CD14-positive monocyte (primary cell): ENCODE measurements around the gene GLRX5. TPM values are rescaled to one million over a fixed set of nuclear protein-coding genes. Genes with fewer than 3 reads are reported as not detected.

Source experiments
- DNase-seq, 3 donors: peaks; one replicate each; pipeline ENCODE4 v3.0.0-alpha.2; 2011 to 2022
- H2AFZ ChIP-seq: 2 replicates; pipeline ENCODE4 v1.6.0; 2012; ENCODE audit warnings: mild to moderate bottlenecking, low read depth, low read length, inconsistent platforms; ENCODE audit not compliant: insufficient read depth, poor library complexity, severe bottlenecking
- H3K27ac ChIP-seq, 2 donors: 1 replicate in 1 of 2; 2 replicates in 1 of 2; pipeline ENCODE4 v1.5.1; 2012 to 2013; ENCODE audit warnings: low read length in 2 of 2, control low read depth in 1 of 2, inconsistent platforms in 1 of 2, low read depth in 1 of 2, mild to moderate bottlenecking in 1 of 2
- H3K27me3 ChIP-seq, 2 donors: one replicate each; pipeline versions ENCODE4 v1.6.0 to v1.6.1; 2011 to 2013; ENCODE audit warnings: low read length in 2 of 2; ENCODE audit not compliant: control insufficient read depth in 2 of 2, insufficient read depth in 2 of 2
- H3K36me3 ChIP-seq, 2 donors: replicated peaks in 1 of 2; 1 replicate in 1 of 2; 2 replicates in 1 of 2; pipeline versions ENCODE4 v1.5.1 to v1.6.1; 2012 to 2013; ENCODE audit warnings: low read length in 2 of 2, control low read depth in 1 of 2, inconsistent platforms in 1 of 2, mild to moderate bottlenecking in 1 of 2; ENCODE audit not compliant: insufficient read depth in 2 of 2, control insufficient read depth in 1 of 2
- H3K4me1 ChIP-seq, 2 donors: 1 replicate in 1 of 2; 2 replicates in 1 of 2; pipeline versions ENCODE4 v1.5.1 to v1.6.1; 2012 to 2013; ENCODE audit warnings: low read length in 2 of 2, control low read depth in 1 of 2, inconsistent platforms in 1 of 2, mild to moderate bottlenecking in 1 of 2, moderate library complexity in 1 of 2; ENCODE audit not compliant: insufficient read depth in 2 of 2, control insufficient read depth in 1 of 2
- H3K4me2 ChIP-seq: replicated peaks from 2 replicates; pipeline ENCODE3; 2012; ENCODE audit warnings: low read length, moderate library complexity, mild to moderate bottlenecking; ENCODE audit not compliant: poor library complexity, severe bottlenecking; ENCODE audit errors: extremely low read depth
- H3K4me3 ChIP-seq, 3 experiments: fragments of 200-600 bp in 1 of 3; sonication (generic) in 1 of 3; replicated peaks in 1 of 3; 1 replicate in 2 of 3; 2 replicates in 1 of 3; pipeline ENCODE4 v1.5.1; 2011 to 2013; ENCODE audit warnings: low read length in 3 of 3, mild to moderate bottlenecking in 3 of 3, control low read depth in 2 of 3, low read depth in 2 of 3, inconsistent platforms in 1 of 3, moderate library complexity in 1 of 3
- H3K79me2 ChIP-seq: 2 replicates; pipeline ENCODE4 v1.6.0; 2012; ENCODE audit warnings: mild to moderate bottlenecking, control low read depth, inconsistent platforms, low read length, moderate library complexity; ENCODE audit not compliant: insufficient read depth
- H3K9ac ChIP-seq: 2 replicates; pipeline ENCODE4 v1.6.0; 2017; ENCODE audit warnings: low read length, mild to moderate bottlenecking; ENCODE audit not compliant: insufficient read depth, poor library complexity, severe bottlenecking
- H3K9me3 ChIP-seq, 2 donors: replicated peaks in 1 of 2; 1 replicate in 1 of 2; 2 replicates in 1 of 2; pipeline versions ENCODE4 v1.5.1 to v1.6.1; 2012 to 2013; ENCODE audit warnings: low read length in 2 of 2, control low read depth in 1 of 2; ENCODE audit not compliant: control insufficient read depth in 1 of 2, insufficient read depth in 1 of 2
- H4K20me1 ChIP-seq: 2 replicates; pipeline ENCODE4 v1.6.0; 2012; ENCODE audit warnings: mild to moderate bottlenecking, low read length, control low read depth, moderate library complexity; ENCODE audit not compliant: insufficient read depth
- H3K27ac Mint-ChIP-seq, 7 donors: one replicate each; pipeline ENCODE4 v1.8.0; 2020; ENCODE audit warnings: mild to moderate bottlenecking in 7 of 7, mixed read lengths in 7 of 7, moderate library complexity in 6 of 7, inconsistent platforms in 2 of 7
- H3K27me3 Mint-ChIP-seq, 3 donors: one replicate each; pipeline ENCODE4 v1.8.0; 2021 to 2022; ENCODE audit warnings: low read depth in 3 of 3, mild to moderate bottlenecking in 3 of 3, mixed read lengths in 3 of 3, moderate library complexity in 3 of 3, inconsistent platforms in 1 of 3
- H3K36me3 Mint-ChIP-seq, 2 donors: one replicate each; pipeline ENCODE4 v1.8.0; 2020; ENCODE audit warnings: mixed read lengths in 2 of 2, inconsistent platforms in 1 of 2, mild to moderate bottlenecking in 1 of 2
- H3K4me1 Mint-ChIP-seq: one replicate; pipeline ENCODE4 v1.8.0; 2020; ENCODE audit warnings: mild to moderate bottlenecking, mixed read lengths
- H3K4me3 Mint-ChIP-seq, 2 donors: one replicate each; pipeline ENCODE4 v1.8.0; 2020; ENCODE audit warnings: mild to moderate bottlenecking in 2 of 2, mixed read lengths in 2 of 2, moderate library complexity in 1 of 2
- H3K9me3 Mint-ChIP-seq, 7 donors: one replicate each; pipeline ENCODE4 v1.8.0; 2020 to 2022; ENCODE audit warnings: mixed read lengths in 7 of 7, mild to moderate bottlenecking in 6 of 7, moderate library complexity in 6 of 7, inconsistent platforms in 2 of 7
- CTCF ChIP-seq: fragments of 200-600 bp; IDR thresholded peaks from one replicate; pipeline ENCODE4 v1.8.0; 2022; ENCODE audit warnings: antibody characterized with exemption, mild to moderate bottlenecking
- WGBS: methylation state at CpG from one replicate; pipeline ENCODE4 v1.1.5; 2013; ENCODE audit warnings: missing lambda C conversion rate; ENCODE audit not compliant: insufficient coverage; 5-methylcytosine and 5-hydroxymethylcytosine counted together
- intact Hi-C, 2 donors: fragments of 100-400 bp; cut with micrococcal nuclease; formaldehyde crosslinking; loops; one replicate each; pipeline versions ENCODE4 v1.15.0 to v1.15.1; 2023
- polyA plus RNA-seq, 3 donors: library from polyadenylated mRNA; depleted of rRNA in 1 of 3; unstranded in 2 of 3; stranded (reverse) in 1 of 3; fragments of 300-500 nt in 2 of 3; fragments of >200 nt in 1 of 3; fragmentation: Illumina TruSeq in 2 of 3; gene quantifications; 1 replicate in 2 of 3; 2 replicates in 1 of 3; pipeline ENCODE4 v1.2.3, GENCODE V29; 2012 to 2021

Gene GLRX5
- polyA plus RNA-seq, 3 donors, result 10.9 to 43.1 (median 31.1) TPM

DNA sequence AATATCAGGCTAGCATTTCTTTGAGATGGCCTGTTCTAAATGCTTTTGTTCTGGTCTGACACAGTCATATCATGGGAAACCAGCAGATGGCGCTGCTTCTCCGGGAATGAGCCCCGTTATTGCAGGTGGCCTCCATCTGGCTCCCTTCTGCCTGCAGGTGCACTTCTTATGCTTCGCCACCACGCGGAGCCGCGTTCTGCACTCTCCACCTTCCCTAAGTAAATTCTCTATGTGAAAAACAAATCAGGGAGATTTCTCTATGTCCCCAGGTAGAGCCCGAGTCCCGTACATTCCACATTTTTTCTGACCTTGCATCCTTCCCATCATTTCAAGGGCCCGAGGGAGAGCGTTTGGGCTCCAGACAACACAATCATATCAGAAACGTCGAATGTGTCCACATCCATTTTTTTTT lies 26.2 kb downstream of the GLRX5 start:
- no peak overlapping the region for H3K27ac ChIP-seq
- Mint-ChIP-seq H3K4me1 (peaks cover 5% of the 10 kb centered on the region), H3K36me3 (no peaks in the 10 kb centered on the region), H3K27me3 (peaks cover 6 to 11% (median 8%) of the 10 kb centered on the region in 3 donors), H3K4me3 (no peak overlapping the region), H3K9me3 (peaks cover 0 to under 1% (median 0%) of the 10 kb centered on the region in 7 donors), H3K27ac (peak overlapping the region in 1 of 7 donors; percentile 31)
- peak; percentile 94 for TF ChIP-seq CTCF
- intact Hi-C loops, result loop anchor here (5.0 to 10.0 kb wide), 3 partner anchors 211 to 714 kb away; no protein-coding TSS in a partner anchor
- H2AFZ ChIP-seq, result no peak overlapping the region
- WGBS, result 6% methylated on average over 9 of the region's 14 CpGs
- no peaks in the 10 kb centered on the region for H4K20me1 ChIP-seq
- H3K4me1 ChIP-seq, result no peaks in the 10 kb centered on the region
- H3K27me3 ChIP-seq, result no peaks in the 10 kb centered on the region
- no peaks in the 10 kb centered on the region for H3K79me2 ChIP-seq
- no peak overlapping the region for H3K4me2 ChIP-seq
- no peak overlapping the region for H3K9ac ChIP-seq
- peak; percentile 33 to 61 (median 41) for DNase-seq
- no peaks in the 10 kb centered on the region for H3K9me3 ChIP-seq
- no peaks in the 10 kb centered on the region for H3K36me3 ChIP-seq
- H3K4me3 ChIP-seq, result no peak overlapping the region

- Mint-ChIP-seq H3K27ac (no peak overlapping the region), H3K9me3 (no peaks in the 10 kb centered on the region), H3K36me3 (no peaks in the 10 kb centered on the region), H3K4me1 (peaks cover 5% of the 10 kb centered on the region), H3K4me3 (no peak overlapping the region), H3K27me3 (peaks cover 8 to 12% (median 8%) of the 10 kb centered on the region in 3 donors)
- no peak for DNase-seq
- Histone ChIP-seq H3K9ac (no peak overlapping the region), H3K79me2 (no peaks in the 10 kb centered on the region), H3K4me1 (no peaks in the 10 kb centered on the region), H3K9me3 (no peaks in the 10 kb centered on the region), H4K20me1 (no peaks in the 10 kb centered on the region), H3K4me3 (no peak overlapping the region), H3K36me3 (no peaks in the 10 kb centered on the region), H3K27ac (no peak overlapping the region), H3K4me2 (no peak overlapping the region), H2AFZ (no peak overlapping the region), H3K27me3 (no peaks in the 10 kb centered on the region)
- no peak for TF ChIP-seq CTCF
- intact Hi-C loops, result loop anchor here (5.0 to 10.0 kb wide), 3 partner anchors 209 to 712 kb away; no protein-coding TSS in a partner anchor
- WGBS, result 83% methylated on average over 11 of the region's 18 CpGs
Observed at GRCh38 chr14:95562892-95563685, 28.2 kb downstream of the GLRX5 start.
